ENCODE measurements around the gene TRIAP1.

- TF ChIP-seq CTCF (conservative IDR thresholded peaks at IDR 0.05) = no peak
- no peak for TF ChIP-seq EZH2 (IDR thresholded peaks at IDR 0.05; ENCODE audit: low read depth)
Observed at GRCh38 chr12:120402217-120402616, 44.0 kb downstream of the TRIAP1 start.

All from PC-9 (cell line).